PC-9 (cell line): ENCODE results near the gene LDLRAD3. TPM values are rescaled to one million over a fixed set of nuclear protein-coding genes. Genes with fewer than 3 reads are reported as not detected.
A peak's percentile ranks its signal among the peaks of the same experiment; 100 is the strongest.

Experiments used
- BruUV-seq: library from RNA; stranded (reverse); fragments of 400-500 nt; replicated peaks from 2 replicates; lab custom pipeline; 2021; lab: Mats Ljungman, UMichigan
- CTCF ChIA-PET: fragments of 300-600 bp; sonication (Branson Sonifier 250); formaldehyde crosslinking; loops from one replicate; lab custom pipeline; 2022; ENCODE audit warnings: antibody characterized with exemption; lab: Charles Lee
- POLR2A ChIA-PET: fragments of 300-600 bp; sonication (Branson Sonifier 250); formaldehyde crosslinking; loops from one replicate; lab custom pipeline; 2022; ENCODE audit warnings: antibody characterized with exemption; ENCODE audit not compliant: unreplicated experiment; lab: Charles Lee
- DNase-seq, 2 experiments: peaks; one replicate each; pipeline versions ENCODE4 v3.0.0 to v3.0.0-alpha.2; 2015 to 2022; ENCODE audit warnings: mixed read lengths in 1 of 2
- H2AFZ ChIP-seq: fragments of 200-600 bp; sonication (generic); 2 replicates; pipeline ENCODE4 v1.8.1; 2017; ENCODE audit warnings: antibody characterized with exemption
- H3F3A ChIP-seq: fragments of 200-600 bp; sonication (generic); 2 replicates; pipeline ENCODE4 v1.8.1; 2017; ENCODE audit warnings: antibody characterized with exemption, mild to moderate bottlenecking, low read depth; ENCODE audit not compliant: insufficient read depth
- H3K27ac ChIP-seq: fragments of 200-600 bp; sonication (generic); 2 replicates; pipeline ENCODE4 v1.6.1; 2016; ENCODE audit warnings: mixed run types
- H3K27me3 ChIP-seq: fragments of 200-600 bp; sonication (generic); 2 replicates; pipeline ENCODE4 v1.6.1; 2016; ENCODE audit warnings: low read depth, mixed run types; ENCODE audit not compliant: insufficient read depth
- H3K36me3 ChIP-seq: fragments of 200-600 bp; sonication (generic); 2 replicates; pipeline ENCODE4 v1.6.1; 2016; ENCODE audit warnings: low read depth, mixed run types
- H3K4me1 ChIP-seq: fragments of 200-600 bp; sonication (generic); replicated peaks from 2 replicates; pipeline ENCODE4 v1.6.1; 2016; ENCODE audit warnings: mixed run types; ENCODE audit not compliant: insufficient read depth
- H3K4me2 ChIP-seq: fragments of 200-600 bp; sonication (generic); 2 replicates; pipeline ENCODE4 v1.6.1; 2017; ENCODE audit warnings: mixed run types
- H3K4me3 ChIP-seq: fragments of 200-600 bp; sonication (generic); 2 replicates; pipeline ENCODE4 v1.6.1; 2016; ENCODE audit warnings: mixed run types
- H3K79me2 ChIP-seq: fragments of 200-600 bp; sonication (generic); 2 replicates; pipeline ENCODE4 v1.6.1; 2017; ENCODE audit warnings: low read depth, mixed run types
- H3K9me2 ChIP-seq: fragments of 200-600 bp; sonication (generic); 2 replicates; pipeline ENCODE4 v1.8.1; 2017; ENCODE audit warnings: mild to moderate bottlenecking; ENCODE audit not compliant: insufficient read depth
- H3K9me3 ChIP-seq: fragments of 200-600 bp; sonication (generic); 2 replicates; pipeline ENCODE4 v1.8.1; 2016; ENCODE audit warnings: low read depth; ENCODE audit not compliant: insufficient read depth
- H4K20me1 ChIP-seq: fragments of 200-600 bp; sonication (generic); 2 replicates; pipeline ENCODE4 v1.8.1; 2017; ENCODE audit not compliant: insufficient read depth
- CTCF ChIP-seq: fragments of 200-600 bp; sonication (generic); conservative IDR thresholded peaks from 2 replicates; pipeline ENCODE4 v1.6.1; 2017; ENCODE audit warnings: mixed run types, antibody characterized with exemption, mild to moderate bottlenecking, moderate library complexity
- EZH2 ChIP-seq: fragments of 200-600 bp; sonication (generic); IDR thresholded peaks from 2 replicates; pipeline ENCODE4 v1.8.0; 2017; ENCODE audit warnings: antibody characterized with exemption, low read depth
- intact Hi-C: fragments of 100-400 bp; cut with micrococcal nuclease; formaldehyde crosslinking; loops from one replicate; pipeline ENCODE4 v1.10.0; 2022; ENCODE audit not compliant: unreplicated experiment
- total RNA-seq: library from RNA; stranded (reverse); gene quantifications from 2 replicates; pipeline ENCODE4 v1.2.3, GENCODE V29; 2021

Gene LDLRAD3
- total RNA-seq, 1 experiment from 2014 or later, result 15.9 TPM

GRCh38 chr11:36010010-36010740, 66.3 kb downstream of the LDLRAD3 start:
- intact Hi-C loops, result loop anchor here (5.0 kb wide), 1 partner anchor 393 kb away; the partner anchor contains the start of gene FJX1
- BruUV-seq, result no TSS peak
- H3K4me2 ChIP-seq, result peak overlapping the region; percentile 65
- no peaks in the 10 kb centered on the region for H3K9me2 ChIP-seq
- CTCF ChIA-PET, result no interaction called here
- no peaks in the 10 kb centered on the region for H3K9me3 ChIP-seq
- peaks cover 31% of the 10 kb centered on the region for H3F3A ChIP-seq
- H3K4me1 ChIP-seq, result peaks cover 51% of the 10 kb centered on the region
- H3K27ac ChIP-seq, result peak overlapping the region; percentile 68
- DNase-seq, result peak in 1 of 2 experiments; percentile 68
- H3K27me3 ChIP-seq, result no peaks in the 10 kb centered on the region
- H3K36me3 ChIP-seq, result no peaks in the 10 kb centered on the region
- no peak for TF ChIP-seq CTCF
- no peaks in the 10 kb centered on the region; the same call in 1 of the 2 replicates for H4K20me1 ChIP-seq
- peaks cover 57% of the 10 kb centered on the region for H3K79me2 ChIP-seq
- POLR2A ChIA-PET, result no interaction called here
- H3K4me3 ChIP-seq, result peak overlapping the region; percentile 7; the same call in 1 of the 2 replicates
- no peak overlapping the region for H2AFZ ChIP-seq

- ChIA-PET POLR2A (no interaction called here), CTCF (no interaction called here)
- TF ChIP-seq CTCF, result no peak
- TF ChIP-seq EZH2, result no peak
- no peaks in the 10 kb centered on the region for H3K36me3 ChIP-seq
- no peak overlapping the region for H3K4me2 ChIP-seq
- H3F3A ChIP-seq, result peaks cover 27% of the 10 kb centered on the region
- no peak overlapping the region for H2AFZ ChIP-seq
- no peaks in the 10 kb centered on the region; the same call in 1 of the 2 replicates for H4K20me1 ChIP-seq
- H3K79me2 ChIP-seq, result peaks cover 50% of the 10 kb centered on the region
- H3K27ac ChIP-seq, result no peak overlapping the region
- H3K4me1 ChIP-seq, result peaks cover 49% of the 10 kb centered on the region
- DNase-seq, result no peak
- intact Hi-C loops, result loop anchor here (5.0 kb wide), 1 partner anchor 394 kb away; the partner anchor contains the start of gene FJX1
- H3K9me2 ChIP-seq, result no peaks in the 10 kb centered on the region
- H3K9me3 ChIP-seq, result no peaks in the 10 kb centered on the region
- H3K4me3 ChIP-seq, result no peak overlapping the region
- no TSS peak for BruUV-seq
- H3K27me3 ChIP-seq, result no peaks in the 10 kb centered on the region
These were observed 67.7 kb downstream of the LDLRAD3 start for GRCh38 chr11:36011574-36011973.

DNA sequence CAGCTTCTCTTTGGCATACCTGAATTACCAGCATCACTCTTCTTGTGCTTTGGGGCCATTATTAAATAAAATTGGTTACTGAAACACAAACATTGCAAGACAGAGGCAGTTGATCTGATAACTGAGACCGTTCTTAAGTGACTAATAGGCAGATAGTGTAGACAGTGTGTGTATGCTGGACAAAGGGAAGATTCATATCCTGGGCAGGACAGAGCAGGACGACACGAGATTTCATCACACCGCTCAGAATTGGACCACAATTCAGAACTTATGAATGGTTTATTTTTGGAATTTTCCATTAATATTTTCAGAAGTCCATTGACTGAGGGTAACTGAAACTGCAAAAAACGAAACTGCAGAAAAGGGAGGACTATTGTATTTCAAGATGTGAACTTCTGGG, 68.6 kb downstream of the LDLRAD3 start:
- BruUV-seq, result no TSS peak
- CTCF ChIA-PET, result no interaction called here
- Histone ChIP-seq H3K27me3 (no peaks in the 10 kb centered on the region), H3K27ac (no peak overlapping the region), H3F3A (peaks cover 18% of the 10 kb centered on the region), H3K4me3 (no peak overlapping the region), H3K4me1 (peaks cover 40% of the 10 kb centered on the region), H4K20me1 (no peaks in the 10 kb centered on the region; the same call in 1 of the 2 replicates), H3K9me2 (no peaks in the 10 kb centered on the region), H2AFZ (no peak overlapping the region), H3K79me2 (peaks cover 44% of the 10 kb centered on the region), H3K36me3 (no peaks in the 10 kb centered on the region), H3K4me2 (no peak overlapping the region), H3K9me3 (no peaks in the 10 kb centered on the region)
- POLR2A ChIA-PET, result no interaction called here
- peak in 1 of 2 experiments; percentile 41 for DNase-seq
- intact Hi-C loops, result loop anchor here (5.0 kb wide), 1 partner anchor 395 kb away; the partner anchor contains the start of gene FJX1
- TF ChIP-seq CTCF (no peak), EZH2 (no peak)
